Prostate gland (tissue), 2 donors: Measurements from ENCODE around the gene NUDT22. TPM values are rescaled to one million over a fixed set of nuclear protein-coding genes. Genes with fewer than 3 reads are reported as not detected.

Experiments used
- DNase-seq: peaks from one replicate; pipeline ENCODE4 v3.0.0-alpha.2; 2019; ENCODE audit warnings: low spot score
- H3K27ac ChIP-seq, 2 donors: fragments of 200-600 bp; sonication (generic); 2 replicates each; pipeline ENCODE4 v1.5.1; 2017 to 2019
- H3K27me3 ChIP-seq: fragments of 200-600 bp; sonication (generic); replicated peaks from 2 replicates; pipeline ENCODE4 v1.5.1; 2019; ENCODE audit not compliant: insufficient read depth
- H3K36me3 ChIP-seq, 2 donors: fragments of 200-600 bp; sonication (generic); 1 replicate in 1 of 2; 2 replicates in 1 of 2; pipeline versions ENCODE4 v1.5.1 to v1.8.1; 2017 to 2019
- H3K4me1 ChIP-seq: fragments of 200-600 bp; sonication (generic); replicated peaks from 2 replicates; pipeline ENCODE4 v1.5.1; 2019
- H3K4me3 ChIP-seq, 2 donors: fragments of 200-600 bp; sonication (generic); 2 replicates each; pipeline ENCODE4 v1.5.1; 2017 to 2019
- H3K9me3 ChIP-seq: fragments of 200-600 bp; sonication (generic); 2 replicates; pipeline ENCODE4 v1.5.1; 2017
- POLR2A ChIP-seq: fragments of 450-650 bp; IDR thresholded peaks from one replicate; pipeline ENCODE4 v1.6.1; 2016; ENCODE audit warnings: antibody characterized with exemption, mild to moderate bottlenecking
- POLR2AphosphoS5 ChIP-seq: sonication (generic); formaldehyde crosslinking; IDR thresholded peaks from one replicate; pipeline ENCODE4 v1.6.1; 2017; ENCODE audit warnings: antibody characterized with exemption
- WGBS: methylation state at CpG from one replicate; pipeline ENCODE4 v1.1.5; 2018; 5-methylcytosine and 5-hydroxymethylcytosine counted together
- intact Hi-C: fragments of 100-400 bp; cut with DNase I; formaldehyde crosslinking; loops from one replicate; pipeline ENCODE4 v1.14.2; 2022
- total RNA-seq, 2 donors: library from RNA; depleted of rRNA; stranded (reverse); fragments of >200 nt; gene quantifications; one replicate each; pipeline ENCODE4 v1.1.0, GENCODE V29; 2016
- TF ChIP-seq, protein P1 (sequence below), 4 experiments: fragments of 200-600 bp in 2 of 4; fragments of 450-650 bp in 2 of 4; sonication (generic) in 2 of 4; IDR thresholded peaks; 1 replicate in 3 of 4; 2 replicates in 1 of 4; pipeline ENCODE4 v1.5.1; 2016 to 2019; ENCODE audit warnings: antibody characterized with exemption in 4 of 4, mild to moderate bottlenecking in 2 of 4, moderate library complexity in 2 of 4

The NUDT22 gene
- total RNA-seq, 2 donors from 2014 or later = 89.5 to 90.8 TPM

DNA sequence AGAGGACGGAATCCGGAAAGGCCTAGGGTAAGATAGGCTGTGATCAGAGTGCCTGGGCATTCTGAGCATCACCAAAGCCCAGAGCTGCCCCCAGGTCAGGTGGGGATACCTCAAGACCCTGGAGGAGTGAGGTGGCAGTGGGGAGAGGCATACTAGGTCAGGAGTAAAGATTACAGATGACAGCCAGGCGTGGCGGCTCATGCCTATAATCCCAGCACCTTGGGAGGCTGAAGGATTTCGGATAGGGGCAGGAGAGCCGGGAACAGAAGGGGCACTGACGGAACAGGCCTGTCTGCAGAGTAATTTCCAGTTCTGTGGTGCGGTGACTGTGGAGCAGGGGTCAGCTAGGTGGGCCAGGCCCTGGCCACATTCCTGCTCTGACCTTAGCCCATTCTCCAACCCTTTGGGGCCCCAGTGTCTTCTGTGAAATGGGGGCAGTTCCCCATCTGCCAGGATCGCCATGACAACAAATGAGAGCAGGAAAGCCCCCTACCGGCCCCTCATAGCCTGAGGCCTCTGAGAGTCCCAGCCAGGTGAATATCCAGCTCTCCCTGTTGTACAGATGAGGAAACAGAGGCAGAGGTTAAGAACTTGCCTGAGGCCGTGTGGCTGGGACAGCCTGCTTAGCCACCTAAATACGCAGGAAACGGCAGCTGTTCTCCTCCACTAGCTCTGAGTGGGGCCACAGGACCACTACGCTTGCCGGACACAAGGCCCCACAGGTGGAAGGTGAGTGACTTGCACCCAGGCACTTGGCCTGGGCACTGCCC, 49.1 kb downstream of the NUDT22 start:
- intact Hi-C loops = no loop called here
- Histone ChIP-seq H3K27me3 (no peaks in the 10 kb centered on the region), H3K9me3 (no peaks in the 10 kb centered on the region), H3K27ac (no peak overlapping the region), H3K36me3 (no peaks in the 10 kb centered on the region), H3K4me1 (no peaks in the 10 kb centered on the region), H3K4me3 (no peak overlapping the region)
- TF ChIP-seq POLR2A (no peak), POLR2AphosphoS5 (no peak)
- TF ChIP-seq, protein P1, sequence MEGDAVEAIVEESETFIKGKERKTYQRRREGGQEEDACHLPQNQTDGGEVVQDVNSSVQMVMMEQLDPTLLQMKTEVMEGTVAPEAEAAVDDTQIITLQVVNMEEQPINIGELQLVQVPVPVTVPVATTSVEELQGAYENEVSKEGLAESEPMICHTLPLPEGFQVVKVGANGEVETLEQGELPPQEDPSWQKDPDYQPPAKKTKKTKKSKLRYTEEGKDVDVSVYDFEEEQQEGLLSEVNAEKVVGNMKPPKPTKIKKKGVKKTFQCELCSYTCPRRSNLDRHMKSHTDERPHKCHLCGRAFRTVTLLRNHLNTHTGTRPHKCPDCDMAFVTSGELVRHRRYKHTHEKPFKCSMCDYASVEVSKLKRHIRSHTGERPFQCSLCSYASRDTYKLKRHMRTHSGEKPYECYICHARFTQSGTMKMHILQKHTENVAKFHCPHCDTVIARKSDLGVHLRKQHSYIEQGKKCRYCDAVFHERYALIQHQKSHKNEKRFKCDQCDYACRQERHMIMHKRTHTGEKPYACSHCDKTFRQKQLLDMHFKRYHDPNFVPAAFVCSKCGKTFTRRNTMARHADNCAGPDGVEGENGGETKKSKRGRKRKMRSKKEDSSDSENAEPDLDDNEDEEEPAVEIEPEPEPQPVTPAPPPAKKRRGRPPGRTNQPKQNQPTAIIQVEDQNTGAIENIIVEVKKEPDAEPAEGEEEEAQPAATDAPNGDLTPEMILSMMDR (IDR thresholded peaks at IDR 0.05) = no peak
- no peak for DNase-seq
- 86% methylated on average over 15 of the region's 15 CpGs for WGBS

DNA sequence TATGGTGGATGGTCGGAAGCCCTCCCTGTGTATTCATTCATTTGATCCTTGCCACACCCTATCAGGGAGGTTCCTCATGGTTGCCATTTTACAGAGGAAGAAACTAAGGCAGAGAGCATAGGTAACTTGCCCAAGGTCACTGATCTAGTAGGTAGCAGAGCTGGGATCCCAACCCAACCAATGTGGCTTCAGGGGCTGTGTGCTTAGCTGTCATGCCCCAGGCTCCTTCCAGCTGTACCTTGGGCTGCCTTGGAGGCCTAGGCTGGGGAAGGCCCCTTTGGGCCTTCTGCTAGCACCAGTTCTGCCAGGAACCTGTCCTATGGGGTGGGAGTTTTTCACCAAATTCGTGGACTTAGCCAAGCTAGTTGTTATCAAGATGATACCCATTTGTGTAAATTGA, 49.8 kb downstream of the NUDT22 start:
- DNase-seq = no peak
- 60% methylated on average over 2 of the region's 2 CpGs for WGBS
- Histone ChIP-seq H3K9me3 (no peaks in the 10 kb centered on the region), H3K36me3 (no peaks in the 10 kb centered on the region), H3K4me1 (no peaks in the 10 kb centered on the region), H3K27me3 (no peaks in the 10 kb centered on the region), H3K27ac (no peak overlapping the region), H3K4me3 (no peak overlapping the region)
- TF ChIP-seq, protein P1 (IDR thresholded peaks at IDR 0.05) = no peak
- TF ChIP-seq POLR2A (no peak), POLR2AphosphoS5 (no peak)
- intact Hi-C loops = no loop called here

DNA sequence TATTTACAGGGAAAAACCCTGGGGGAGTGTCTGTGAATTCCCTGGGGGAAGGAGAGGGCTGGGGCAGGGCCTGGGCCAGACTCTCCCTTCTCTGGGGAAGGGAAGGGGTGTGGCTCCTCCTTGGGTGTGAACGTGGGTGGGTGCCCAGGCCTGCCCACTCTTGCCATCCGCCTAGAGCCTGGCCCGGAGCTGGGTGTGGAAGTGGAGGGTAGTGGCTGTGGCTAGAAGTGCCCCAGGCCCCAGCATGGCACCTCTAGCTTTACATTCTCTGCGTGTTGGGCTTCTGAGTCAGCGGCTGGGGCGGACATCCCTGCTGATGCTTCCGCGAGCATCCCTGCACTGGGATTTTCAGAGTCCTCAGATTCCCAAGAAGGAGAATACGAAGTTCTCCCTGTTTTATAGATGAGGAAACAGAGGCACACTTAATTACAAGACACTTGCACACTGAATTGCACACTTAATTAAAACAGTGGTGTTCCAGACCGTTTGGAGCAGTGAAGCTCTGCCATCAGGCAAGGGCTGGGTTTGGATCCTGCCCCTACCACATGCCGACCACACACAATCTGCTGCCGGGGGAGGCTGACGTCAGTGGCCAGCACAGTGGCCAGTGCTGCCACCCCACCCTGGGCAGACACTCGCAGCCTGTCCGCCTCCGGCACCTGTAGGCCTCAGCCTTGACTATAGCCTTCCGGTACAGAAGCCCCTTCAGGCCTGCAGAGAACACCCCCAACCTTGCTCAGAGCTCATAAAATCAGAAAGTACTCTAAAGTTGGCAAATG, 50.8 kb downstream of the NUDT22 start:
- H3K4me1 ChIP-seq = no peaks in the 10 kb centered on the region
- intact Hi-C loops = no loop called here
- H3K27ac ChIP-seq = no peak overlapping the region
- no peak for DNase-seq
- 61% methylated on average over 17 of the region's 17 CpGs for WGBS
- no peaks in the 10 kb centered on the region for H3K9me3 ChIP-seq
- H3K36me3 ChIP-seq = no peaks in the 10 kb centered on the region
- TF ChIP-seq, protein P1 (IDR thresholded peaks at IDR 0.05) = no peak
- TF ChIP-seq POLR2A = no peak
- TF ChIP-seq POLR2AphosphoS5 = no peak
- no peaks in the 10 kb centered on the region for H3K27me3 ChIP-seq
- no peak overlapping the region for H3K4me3 ChIP-seq

DNA sequence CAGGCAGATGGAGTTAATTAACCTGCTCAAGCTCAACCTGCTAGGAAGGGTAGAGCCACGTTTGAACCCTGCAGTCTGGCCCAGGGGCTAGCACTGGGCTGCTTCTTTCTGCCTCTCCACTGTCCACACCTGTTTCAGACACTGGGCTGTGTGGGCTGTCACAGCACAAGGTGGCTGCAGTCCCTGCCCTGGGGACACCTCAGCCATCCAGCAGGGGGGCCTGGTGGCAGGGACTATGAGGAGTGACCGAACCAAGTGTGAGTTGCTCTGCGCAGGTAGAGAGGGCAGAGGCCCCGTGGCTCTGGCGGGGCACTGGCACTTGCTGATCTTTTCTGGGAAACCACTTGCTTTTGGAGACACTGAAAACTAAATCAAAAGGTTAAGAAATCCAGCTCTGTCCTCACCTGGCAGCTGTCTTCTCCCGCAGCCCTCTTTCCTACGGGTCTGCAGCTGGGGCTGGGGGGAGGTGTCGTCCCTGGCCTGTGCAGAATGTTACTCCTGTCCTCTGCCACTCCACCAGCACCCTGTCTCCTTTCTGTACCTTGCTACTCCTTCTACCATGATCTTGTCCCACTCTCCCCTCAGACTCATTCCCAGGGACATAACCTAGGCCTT, 52.6 kb downstream of the NUDT22 start:
- no peak for DNase-seq
- Histone ChIP-seq H3K27ac (no peak overlapping the region), H3K4me3 (no peak overlapping the region), H3K27me3 (no peaks in the 10 kb centered on the region), H3K36me3 (no peaks in the 10 kb centered on the region), H3K4me1 (peaks cover 4% of the 10 kb centered on the region), H3K9me3 (no peaks in the 10 kb centered on the region)
- intact Hi-C loops = no loop called here
- TF ChIP-seq, protein P1 (IDR thresholded peaks at IDR 0.05) = no peak
- no peak for TF ChIP-seq POLR2A
- TF ChIP-seq POLR2AphosphoS5 = no peak
- 81% methylated on average over 8 of the region's 8 CpGs for WGBS

Other genes starting within 250 kb of the NUDT22 start
- gene OTUB1, start 239.8 kb upstream of the NUDT22 start, total RNA-seq = 100 to 1,000 TPM in 1 of 2 donors, 10 to 100 TPM in 1; 79.6 to 118 TPM
- under 1 TPM; 0.36 to 0.57 TPM for gene FLRT1, start 190.3 kb upstream of the NUDT22 start, total RNA-seq
- gene MACROD1, start 60.2 kb upstream of the NUDT22 start, total RNA-seq = 10 to 100 TPM; 33.5 to 68.2 TPM
- 100 to 1,000 TPM; 104 to 139 TPM for gene STIP1, start 40.1 kb upstream of the NUDT22 start, total RNA-seq
- 10 to 100 TPM in 1 of 2 donors, 1 to 10 TPM in 1; 5.3 to 12.8 TPM for gene FERMT3, start 19.6 kb upstream of the NUDT22 start, total RNA-seq
- gene TRPT1, start 88 bp upstream of the NUDT22 start, total RNA-seq = 10 to 100 TPM; 63.6 to 87.7 TPM
- 10 to 100 TPM; 55.8 to 63.8 TPM for gene DNAJC4, start 4.3 kb downstream of the NUDT22 start, total RNA-seq
- gene VEGFB, start 8.3 kb downstream of the NUDT22 start, total RNA-seq = 10 to 100 TPM; 50.9 to 91.2 TPM
- 100 to 1,000 TPM; 138 to 164 TPM for gene FKBP2, start 14.8 kb downstream of the NUDT22 start, total RNA-seq
- gene PPP1R14B, start 20.7 kb downstream of the NUDT22 start, total RNA-seq = 10 to 100 TPM; 60.5 to 69.3 TPM
- gene PLCB3, start 25.3 kb downstream of the NUDT22 start, total RNA-seq = 10 to 100 TPM; 26.3 to 43.1 TPM
- 100 to 1,000 TPM; 140 to 161 TPM for gene BAD, start 58.4 kb downstream of the NUDT22 start, total RNA-seq
- 10 to 100 TPM; 38.8 to 94.9 TPM for gene GPR137, start 59.6 kb downstream of the NUDT22 start, total RNA-seq
- gene KCNK4, start 65.0 kb downstream of the NUDT22 start, total RNA-seq = not detected
- 10 to 100 TPM in 1 of 2 donors, not detected in 1; 44.3 TPM for gene CATSPERZ, start 74.1 kb downstream of the NUDT22 start, total RNA-seq
- gene ESRRA, start 79.2 kb downstream of the NUDT22 start, total RNA-seq = 10 to 100 TPM; 38.7 to 54.7 TPM
- 100 to 1,000 TPM; 328 to 400 TPM for gene TRMT112, start 91.3 kb downstream of the NUDT22 start, total RNA-seq
- 100 to 1,000 TPM; 224 to 303 TPM for gene PRDX5, start 91.8 kb downstream of the NUDT22 start, total RNA-seq
- gene CCDC88B, start 113.9 kb downstream of the NUDT22 start, total RNA-seq = 1 to 10 TPM; 3.0 to 10.0 TPM
- gene RPS6KA4, start 132.9 kb downstream of the NUDT22 start, total RNA-seq = 10 to 100 TPM; 18.9 to 23.7 TPM